Measurements from ENCODE around the gene ITGAE.

DNA sequence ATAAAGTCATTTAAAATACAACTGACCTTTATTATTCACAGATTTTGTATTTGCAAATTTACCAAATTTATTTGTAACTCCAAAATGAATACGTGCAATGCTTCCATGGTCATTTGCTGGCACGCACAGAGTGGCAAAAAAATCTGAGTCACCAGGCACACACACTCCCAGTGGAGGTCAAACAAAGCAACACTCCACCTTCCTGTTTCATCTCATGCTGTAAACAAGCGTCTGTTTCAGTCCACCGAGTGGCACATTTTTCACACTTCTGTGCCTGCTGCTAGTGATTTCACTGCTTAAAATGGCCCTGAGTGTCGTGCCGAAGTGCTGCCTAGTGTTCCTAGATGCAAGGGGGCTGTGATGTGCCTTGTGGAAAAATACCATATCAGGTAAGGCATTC, 17.8 kb upstream of the ITGAE start:
- TF ChIP-seq CTCF (IDR thresholded peaks at IDR 0.05) = no peak
- TF ChIP-seq POLR2A (IDR thresholded peaks at IDR 0.05) = no peak
